GM21576 (cell line): Measurements from ENCODE around the gene GPD1L.

Source experiments
- ATAC-seq: cut with Tn5 transposase; IDR thresholded peaks from one replicate; pipeline ENCODE4 v1.9.1; 2021; ENCODE audit warnings: mild to moderate bottlenecking, moderate library complexity; ENCODE audit not compliant: unreplicated experiment

GPD1L gene

GRCh38 chr3:32132706-32133105 is 26.3 kb downstream of the GPD1L start:
- ATAC-seq, result no peak

GRCh38 chr3:32136703-32137102 is 30.3 kb downstream of the GPD1L start:
- no peak for ATAC-seq

GRCh38 chr3:32137870-32138269 is 31.4 kb downstream of the GPD1L start:
- ATAC-seq, result no peak

- no peak for ATAC-seq
These were observed 32.2 kb downstream of the GPD1L start for GRCh38 chr3:32138545-32139104.

- no peak for ATAC-seq
These were observed 34.5 kb downstream of the GPD1L start for GRCh38 chr3:32140943-32141342.

GRCh38 chr3:32143849-32144757 is 37.7 kb downstream of the GPD1L start:
- peak; percentile 71 for ATAC-seq

GRCh38 chr3:32146746-32147211 is 40.4 kb downstream of the GPD1L start:
- no peak for ATAC-seq

GRCh38 chr3:32147509-32147908 is 41.1 kb downstream of the GPD1L start:
- ATAC-seq, result no peak

GRCh38 chr3:32147933-32148332 is 41.5 kb downstream of the GPD1L start:
- no peak for ATAC-seq

- no peak for ATAC-seq
These were observed 41.9 kb downstream of the GPD1L start for GRCh38 chr3:32148351-32148750.

GRCh38 chr3:32153414-32154204 is 47.2 kb downstream of the GPD1L start:
- no peak for ATAC-seq

GRCh38 chr3:32154205-32154579 is 47.8 kb downstream of the GPD1L start:
- ATAC-seq, result no peak

GRCh38 chr3:32155117-32155516 is 48.7 kb downstream of the GPD1L start:
- ATAC-seq, result no peak

- ATAC-seq, result no peak
These were observed 51.3 kb downstream of the GPD1L start for GRCh38 chr3:32157600-32158264.

- no peak for ATAC-seq
These were observed 54.3 kb downstream of the GPD1L start for GRCh38 chr3:32160706-32161214.

GRCh38 chr3:32165442-32165841 is 59.0 kb downstream of the GPD1L start:
- no peak for ATAC-seq

GRCh38 chr3:32166654-32167053 is 60.2 kb downstream of the GPD1L start:
- ATAC-seq, result no peak

GRCh38 chr3:32172420-32172819 is 66.0 kb downstream of the GPD1L start:
- ATAC-seq, result no peak

GRCh38 chr3:32175607-32176197 is 69.3 kb downstream of the GPD1L start:
- ATAC-seq, result no peak

- ATAC-seq, result no peak
These were observed 70.7 kb downstream of the GPD1L start for GRCh38 chr3:32176989-32177701.
